Common myeloid progenitor, CD34-positive (primary cell): Measurements from ENCODE around the gene FZD8.

Source experiments
- CTCF ChIA-PET: fragments of 350-600 bp; sonication (Branson Sonifier 250); formaldehyde crosslinking; loops from one replicate; lab custom pipeline; 2021; ENCODE audit warnings: antibody characterized with exemption; lab: Charles Lee
- POLR2A ChIA-PET: fragments of 350-600 bp; sonication (Branson Sonifier 250); formaldehyde crosslinking; loops from one replicate; lab custom pipeline; 2021; ENCODE audit warnings: antibody characterized with exemption; lab: Charles Lee
- DNase-seq, 3 donors: peaks; one replicate each; pipeline versions ENCODE4 v3.0.0 to v3.0.0-alpha.2; 2013
- H3K27ac ChIP-seq, 2 experiments: 1 replicate in 1 of 2; 2 replicates in 1 of 2; pipeline ENCODE4 v1.7.0; 2013; ENCODE audit warnings: inconsistent platforms in 2 of 2, low read length in 2 of 2, mild to moderate bottlenecking in 2 of 2, low read depth in 1 of 2, moderate library complexity in 1 of 2; ENCODE audit not compliant: severe bottlenecking in 2 of 2, insufficient read depth in 1 of 2, poor library complexity in 1 of 2
- H3K27me3 ChIP-seq, 5 experiments: replicated peaks in 2 of 5; 1 replicate in 3 of 5; 2 replicates in 2 of 5; pipeline versions ENCODE4 v1.6.1 to v1.7.0; 2013; ENCODE audit warnings: low read length in 4 of 5, mild to moderate bottlenecking in 2 of 5, moderate library complexity in 2 of 5, inconsistent platforms in 1 of 5; ENCODE audit not compliant: insufficient read depth in 5 of 5, control insufficient read depth in 4 of 5
- H3K36me3 ChIP-seq, 4 experiments: 1 replicate in 2 of 4; 2 replicates in 2 of 4; pipeline versions ENCODE4 v1.6.1 to v1.7.0; 2013; ENCODE audit warnings: low read length in 3 of 4, control low read depth in 1 of 4, mild to moderate bottlenecking in 1 of 4; ENCODE audit not compliant: control insufficient read depth in 4 of 4, insufficient read depth in 4 of 4
- H3K4me1 ChIP-seq, 4 experiments: 1 replicate in 3 of 4; 2 replicates in 1 of 4; pipeline versions ENCODE4 v1.6.1 to v1.7.1; 2013; ENCODE audit warnings: low read length in 3 of 4, mild to moderate bottlenecking in 3 of 4, control low read depth in 1 of 4, inconsistent platforms in 1 of 4, moderate library complexity in 1 of 4; ENCODE audit not compliant: control insufficient read depth in 4 of 4, insufficient read depth in 4 of 4; ENCODE audit errors: control extremely low read depth in 1 of 4
- H3K4me3 ChIP-seq, 7 experiments: 1 replicate in 4 of 7; 2 replicates in 3 of 7; pipeline versions ENCODE4 v1.5.1 to v1.7.0; 2013; ENCODE audit warnings: mild to moderate bottlenecking in 7 of 7, low read length in 6 of 7, moderate library complexity in 6 of 7, inconsistent platforms in 2 of 7, low read depth in 2 of 7, control low read depth in 1 of 7; ENCODE audit not compliant: insufficient read depth in 4 of 7, control insufficient read depth in 1 of 7; ENCODE audit errors: extremely low read depth in 1 of 7
- H3K9me3 ChIP-seq, 5 experiments: 1 replicate in 4 of 5; 2 replicates in 1 of 5; pipeline versions ENCODE4 v1.6.1 to v1.7.1; 2013; ENCODE audit warnings: low read length in 4 of 5, mild to moderate bottlenecking in 2 of 5, inconsistent platforms in 1 of 5, low read depth in 1 of 5, moderate library complexity in 1 of 5; ENCODE audit not compliant: control insufficient read depth in 4 of 5, insufficient read depth in 2 of 5; ENCODE audit errors: control extremely low read depth in 1 of 5
- WGBS: methylation state at CpG from one replicate; pipeline ENCODE4 v1.1.5; 2013; ENCODE audit not compliant: insufficient coverage; 5-methylcytosine and 5-hydroxymethylcytosine counted together

Gene FZD8

DNA sequence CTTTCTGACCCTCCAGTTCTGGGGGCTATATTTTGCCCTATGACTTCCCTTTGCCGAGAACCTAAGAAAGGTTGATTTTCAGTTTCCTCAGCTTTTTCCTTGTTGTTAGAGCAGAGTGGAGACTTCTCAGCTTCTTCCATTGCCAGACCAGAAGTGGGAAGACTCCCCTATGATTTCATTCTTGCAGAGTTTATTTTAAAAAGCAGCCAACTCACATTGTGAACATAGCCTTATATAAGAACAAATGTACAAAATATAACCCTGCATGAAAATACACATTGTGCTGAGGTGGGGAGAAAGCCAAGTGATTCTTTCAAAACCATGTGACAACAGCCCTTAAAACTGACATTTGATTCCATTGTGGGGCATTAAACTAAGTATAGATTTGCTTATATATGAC lies 33.8 kb upstream of the FZD8 start:
- Histone ChIP-seq H3K27ac (no peak overlapping the region), H3K27me3 (no peaks in the 10 kb centered on the region), H3K9me3 (no peaks in the 10 kb centered on the region), H3K4me1 (no peaks in the 10 kb centered on the region), H3K36me3 (no peaks in the 10 kb centered on the region), H3K4me3 (no peak overlapping the region)
- ChIA-PET CTCF (no interaction called here), POLR2A (no interaction called here)
- DNase-seq: no peak
- WGBS: 100% methylated on average over 1 of the region's 1 CpG

DNA sequence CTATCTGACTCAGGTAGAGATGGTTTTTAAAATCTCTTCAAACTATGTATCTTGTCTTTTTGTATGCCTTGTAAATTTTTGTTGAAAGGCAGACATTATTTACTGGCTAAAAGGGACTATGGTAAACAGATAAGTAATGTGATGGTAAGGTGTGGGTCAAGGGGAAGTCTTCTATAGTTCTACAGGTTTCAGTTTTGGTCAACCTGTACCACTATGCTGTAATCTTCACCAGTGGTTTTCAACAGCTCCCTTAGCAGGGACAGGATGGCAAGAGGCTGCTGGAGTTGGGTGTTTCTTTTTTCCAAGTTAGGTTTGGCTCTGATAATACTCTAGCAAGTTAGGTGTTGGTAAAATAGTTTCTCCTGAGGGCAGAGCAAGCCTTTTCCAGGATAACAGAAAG lies 32.7 kb upstream of the FZD8 start:
- Histone ChIP-seq H3K36me3 (no peaks in the 10 kb centered on the region), H3K27ac (no peak overlapping the region), H3K4me3 (no peak overlapping the region), H3K27me3 (no peaks in the 10 kb centered on the region), H3K4me1 (no peaks in the 10 kb centered on the region), H3K9me3 (no peaks in the 10 kb centered on the region)
- ChIA-PET POLR2A (no interaction called here), CTCF (no interaction called here)
- no peak for DNase-seq

DNA sequence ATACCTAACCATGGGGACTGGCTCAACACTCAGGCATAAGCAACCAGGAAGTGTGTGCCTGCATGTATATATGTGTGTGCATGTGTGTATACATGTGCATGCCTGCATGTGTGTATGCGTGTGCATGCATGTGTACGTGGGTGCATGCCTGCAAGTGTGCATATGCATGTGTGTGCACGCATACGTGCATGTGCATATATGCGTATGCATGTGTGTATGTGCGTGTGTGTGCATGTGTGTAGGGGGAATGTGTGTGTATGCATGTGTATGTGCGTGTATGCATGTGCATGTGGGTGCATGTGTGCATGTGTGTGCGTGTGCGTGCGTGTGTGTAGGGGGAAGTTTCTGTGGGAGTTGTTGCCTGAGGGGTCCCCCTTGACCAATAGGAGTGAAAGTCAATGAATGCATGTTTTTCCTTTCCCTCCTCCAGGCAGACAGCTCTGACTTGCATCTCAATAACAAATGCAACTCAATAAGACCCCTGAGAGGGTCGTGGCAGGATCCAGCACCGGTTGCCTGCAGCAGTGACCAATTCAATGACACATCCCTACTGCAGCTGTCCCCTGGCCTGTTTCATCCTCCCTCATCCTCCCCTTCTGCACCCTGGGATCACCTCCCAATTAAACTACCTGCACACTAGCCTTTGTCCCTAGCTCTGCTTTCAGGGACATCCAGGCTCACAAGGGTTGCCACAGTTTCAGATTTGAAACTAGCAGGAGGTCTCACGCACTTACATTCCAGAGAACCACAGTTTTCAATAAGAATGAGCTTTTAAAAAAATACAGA lies 27.0 kb upstream of the FZD8 start:
- 90% methylated on average over 10 of the region's 13 CpGs for WGBS
- CTCF ChIA-PET: no interaction called here
- POLR2A ChIA-PET: no interaction called here
- Histone ChIP-seq H3K36me3 (no peaks in the 10 kb centered on the region), H3K27me3 (peaks cover 0 to 3% (median 0%) of the 10 kb centered on the region in 5 experiments), H3K27ac (no peak overlapping the region), H3K4me1 (no peaks in the 10 kb centered on the region), H3K4me3 (no peak overlapping the region), H3K9me3 (peaks cover 0 to 2% (median 0%) of the 10 kb centered on the region in 5 experiments)
- DNase-seq: no peak

DNA sequence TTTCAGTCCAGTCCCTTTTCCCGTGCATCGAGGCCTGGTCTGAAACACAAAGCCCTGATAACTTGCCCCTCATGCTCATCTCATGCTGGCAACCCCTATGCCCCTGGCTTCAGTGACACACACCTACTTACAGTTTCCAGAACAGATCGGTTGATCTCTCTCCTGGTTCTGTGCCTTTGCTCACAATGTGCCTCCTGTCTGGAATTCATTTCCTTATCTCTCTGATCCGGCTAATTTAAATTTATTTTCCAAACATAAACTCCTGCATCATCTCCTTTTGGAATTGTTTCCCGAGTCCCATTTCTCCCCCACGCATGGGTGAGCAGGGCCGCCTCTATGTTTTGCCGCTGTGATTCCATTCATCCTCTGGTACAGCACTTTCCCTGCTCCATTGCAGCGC lies 25.9 kb upstream of the FZD8 start:
- no peaks in the 10 kb centered on the region for H3K36me3 ChIP-seq
- H3K9me3 ChIP-seq: peaks cover 0 to 2% (median 0%) of the 10 kb centered on the region in 5 experiments
- H3K27me3 ChIP-seq: peaks cover 0 to 3% (median 3%) of the 10 kb centered on the region in 5 experiments
- ChIA-PET CTCF (no interaction called here), POLR2A (no interaction called here)
- WGBS: 97% methylated on average over 7 of the region's 9 CpGs
- no peak for DNase-seq
- H3K4me1 ChIP-seq: no peaks in the 10 kb centered on the region
- no peak overlapping the region for H3K27ac ChIP-seq
- H3K4me3 ChIP-seq: no peak overlapping the region

DNA sequence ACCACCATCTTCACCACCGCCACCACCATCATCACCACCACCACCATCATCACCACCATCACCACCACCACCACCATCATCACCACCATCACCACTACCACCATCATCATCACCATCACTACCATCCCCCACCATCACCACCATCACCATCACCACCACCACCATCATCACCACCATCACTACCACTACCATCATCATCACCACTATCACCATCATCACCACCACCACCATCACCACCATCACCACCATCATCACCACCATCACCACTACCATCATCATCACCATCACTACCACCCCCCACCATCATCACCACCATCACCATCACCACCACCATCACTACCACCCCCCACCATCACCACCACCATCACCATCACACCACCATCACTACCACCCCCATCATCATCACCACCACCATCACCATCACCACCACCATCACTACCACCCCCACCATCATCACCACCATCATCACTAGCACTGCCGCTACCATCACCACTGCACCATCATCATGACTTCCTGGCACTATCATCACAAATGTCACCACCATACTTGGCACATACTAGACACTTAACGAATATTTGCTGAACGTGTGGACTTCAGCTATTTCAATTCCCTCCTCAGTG lies 25.3 kb upstream of the FZD8 start:
- no peak for DNase-seq
- Histone ChIP-seq H3K36me3 (no peaks in the 10 kb centered on the region), H3K9me3 (peaks cover 0 to 2% (median 0%) of the 10 kb centered on the region in 5 experiments), H3K4me1 (no peaks in the 10 kb centered on the region), H3K4me3 (no peak overlapping the region), H3K27ac (no peak overlapping the region), H3K27me3 (peaks cover 0 to 6% (median 3%) of the 10 kb centered on the region in 5 experiments)
- POLR2A ChIA-PET: no interaction called here
- CTCF ChIA-PET: no interaction called here
- WGBS: 86% methylated on average over 4 of the region's 4 CpGs

DNA sequence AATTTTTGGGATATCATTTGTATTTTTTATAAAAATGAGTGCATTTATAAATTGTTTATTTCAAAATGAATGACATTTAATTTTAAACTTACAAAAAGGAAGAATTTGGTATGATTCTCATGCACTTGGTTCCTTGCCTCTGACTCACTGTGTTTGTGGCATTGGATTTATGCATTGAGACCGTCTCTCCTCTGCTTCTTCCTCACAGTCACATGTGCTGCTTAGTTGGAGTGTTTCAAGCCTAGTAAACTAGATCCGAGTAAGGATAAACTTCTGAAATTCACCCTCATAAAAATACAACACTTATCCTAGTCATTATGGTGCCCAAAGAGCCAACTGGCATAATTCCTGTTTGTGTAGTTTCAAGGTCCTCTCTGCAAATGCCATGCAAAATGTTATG lies 19.1 kb upstream of the FZD8 start:
- H3K4me1 ChIP-seq: no peaks in the 10 kb centered on the region
- no peak overlapping the region for H3K4me3 ChIP-seq
- peaks cover 0 to 9% (median 3%) of the 10 kb centered on the region in 5 experiments for H3K27me3 ChIP-seq
- no peaks in the 10 kb centered on the region for H3K36me3 ChIP-seq
- peaks cover 0 to 7% (median 0%) of the 10 kb centered on the region in 5 experiments for H3K9me3 ChIP-seq
- POLR2A ChIA-PET: no interaction called here
- CTCF ChIA-PET: no interaction called here
- 83% methylated on average over 1 of the region's 2 CpGs for WGBS
- no peak overlapping the region for H3K27ac ChIP-seq
- no peak for DNase-seq

DNA sequence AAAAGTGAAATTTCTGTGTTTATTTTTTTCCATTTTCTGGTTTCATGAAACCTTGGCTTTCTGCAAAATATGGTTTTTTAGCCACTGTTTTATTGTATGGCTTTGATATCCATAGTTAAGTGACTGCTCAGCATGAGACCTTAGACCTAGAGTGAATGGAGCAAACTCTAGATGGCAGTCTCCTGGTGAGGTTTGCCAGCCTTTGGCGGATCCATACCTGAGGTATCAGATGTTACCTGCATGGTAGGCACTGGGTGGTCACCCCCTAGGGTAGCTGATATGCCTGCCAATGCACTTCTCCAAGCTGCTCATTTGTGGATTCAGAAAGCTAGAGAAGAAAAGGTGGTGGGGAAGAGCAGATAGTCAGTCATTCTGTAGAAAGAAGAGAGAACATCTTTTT lies 17.4 kb upstream of the FZD8 start:
- WGBS: 90% methylated on average over 1 of the region's 1 CpG
- H3K4me3 ChIP-seq: no peak overlapping the region
- H3K27ac ChIP-seq: no peak overlapping the region
- no peaks in the 10 kb centered on the region for H3K4me1 ChIP-seq
- no peak for DNase-seq
- H3K9me3 ChIP-seq: peaks cover 0 to 7% (median 0%) of the 10 kb centered on the region in 5 experiments
- POLR2A ChIA-PET: no interaction called here
- CTCF ChIA-PET: no interaction called here
- no peaks in the 10 kb centered on the region for H3K36me3 ChIP-seq
- peaks cover 0 to 9% (median 2%) of the 10 kb centered on the region in 5 experiments for H3K27me3 ChIP-seq
